Tibial artery (tissue), 4 donors: ENCODE data around the gene CBARP.

Experiments used
- DNase-seq, 2 donors: peaks; one replicate each; pipeline ENCODE4 v3.0.0-alpha.2; 2019
- H3K27ac ChIP-seq, 2 donors: fragments of 200-600 bp; sonication (generic) in 1 of 2; 1 replicate in 1 of 2; 2 replicates in 1 of 2; pipeline ENCODE4 v1.5.1; 2018 to 2019; ENCODE audit warnings: mild to moderate bottlenecking in 1 of 2
- H3K27me3 ChIP-seq, 2 donors: fragments of 200-600 bp; sonication (generic) in 1 of 2; one replicate each; pipeline versions ENCODE4 v1.5.1 to v1.6.0; 2016 to 2019
- H3K36me3 ChIP-seq, 3 donors: fragments of 200-600 bp; sonication (generic) in 2 of 3; one replicate each; pipeline ENCODE4 v1.5.1; 2016 to 2019; ENCODE audit warnings: mild to moderate bottlenecking in 2 of 3
- H3K4me1 ChIP-seq, 4 donors: fragments of 200-600 bp; sonication (generic) in 2 of 4; 1 replicate in 3 of 4; 2 replicates in 1 of 4; pipeline ENCODE4 v1.5.1; 2016 to 2019
- H3K4me3 ChIP-seq, 2 donors: fragments of 200-600 bp; sonication (generic) in 1 of 2; 1 replicate in 1 of 2; 2 replicates in 1 of 2; pipeline ENCODE4 v1.5.1; 2018 to 2019; ENCODE audit warnings: mild to moderate bottlenecking in 2 of 2
- H3K9me3 ChIP-seq, 3 donors: fragments of 200-600 bp; sonication (generic) in 1 of 3; one replicate each; pipeline ENCODE4 v1.5.1; 2016 to 2019
- intact Hi-C: fragments of 100-400 bp; cut with DNase I; formaldehyde crosslinking; loops from one replicate; pipeline ENCODE4 v1.15.0; 2023; ENCODE audit warnings: low total_unique reads
- TF ChIP-seq, protein P1 (sequence below), 2 experiments: fragments of 200-600 bp in 1 of 2; fragments of 450-650 bp in 1 of 2; IDR thresholded peaks; one replicate each; pipeline ENCODE4 v1.5.1; 2017 to 2019; ENCODE audit warnings: antibody characterized with exemption in 2 of 2, mild to moderate bottlenecking in 1 of 2, moderate library complexity in 1 of 2

The CBARP gene

DNA sequence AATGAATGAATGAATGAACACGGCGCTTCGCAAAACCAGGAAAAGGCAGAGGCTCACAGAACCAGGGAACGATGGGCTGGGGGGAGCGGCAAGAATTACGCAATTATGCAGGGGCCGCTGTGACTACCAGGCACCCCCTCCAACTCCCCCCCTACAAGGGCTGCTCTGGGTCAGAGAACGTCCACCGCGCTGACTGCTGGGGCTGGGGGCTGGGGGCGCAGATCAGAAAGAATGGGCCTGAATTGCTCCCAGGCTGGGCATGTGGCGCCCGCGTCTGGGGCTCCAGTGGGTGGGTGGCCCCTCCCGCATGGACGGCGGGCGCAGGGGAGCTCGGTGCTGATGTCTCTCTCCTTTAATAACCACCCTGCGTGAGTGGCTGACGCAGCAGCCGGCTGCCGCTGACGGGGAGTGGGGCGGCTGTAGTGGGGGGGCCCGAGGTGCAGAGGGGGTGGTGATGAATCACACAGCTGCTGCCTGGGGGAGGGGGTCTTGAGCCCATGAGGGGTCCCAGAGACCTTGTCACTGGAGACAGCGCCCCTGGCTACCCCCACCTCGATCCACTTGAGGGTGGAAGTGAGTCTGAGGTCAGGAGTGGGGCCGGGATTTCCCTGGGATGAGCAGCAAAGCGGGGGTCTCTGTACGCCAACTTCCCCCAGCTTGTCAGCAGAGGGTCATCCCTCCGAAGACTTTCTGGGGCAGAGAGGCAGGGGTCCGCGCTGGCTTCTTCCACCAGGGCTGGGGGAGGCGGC, 29.8 kb upstream of the CBARP start:
- peak; percentile 31 to 77 for DNase-seq
- H3K27me3 ChIP-seq = no peaks in the 10 kb centered on the region
- peaks cover 19 to 20% (median 20%) of the 10 kb centered on the region in 3 donors for H3K36me3 ChIP-seq
- intact Hi-C loops = loop anchor here (1.0 kb wide), 1 partner anchor 23 kb away; no protein-coding TSS in a partner anchor
- H3K27ac ChIP-seq = peak overlapping the region in 1 of 2 donors; percentile 91
- peak overlapping the region in 1 of 2 donors; percentile 68 for H3K4me3 ChIP-seq
- H3K9me3 ChIP-seq = no peaks in the 10 kb centered on the region
- H3K4me1 ChIP-seq = peaks cover 3 to 79% (median 71%) of the 10 kb centered on the region in 4 donors
- TF ChIP-seq, protein P1, sequence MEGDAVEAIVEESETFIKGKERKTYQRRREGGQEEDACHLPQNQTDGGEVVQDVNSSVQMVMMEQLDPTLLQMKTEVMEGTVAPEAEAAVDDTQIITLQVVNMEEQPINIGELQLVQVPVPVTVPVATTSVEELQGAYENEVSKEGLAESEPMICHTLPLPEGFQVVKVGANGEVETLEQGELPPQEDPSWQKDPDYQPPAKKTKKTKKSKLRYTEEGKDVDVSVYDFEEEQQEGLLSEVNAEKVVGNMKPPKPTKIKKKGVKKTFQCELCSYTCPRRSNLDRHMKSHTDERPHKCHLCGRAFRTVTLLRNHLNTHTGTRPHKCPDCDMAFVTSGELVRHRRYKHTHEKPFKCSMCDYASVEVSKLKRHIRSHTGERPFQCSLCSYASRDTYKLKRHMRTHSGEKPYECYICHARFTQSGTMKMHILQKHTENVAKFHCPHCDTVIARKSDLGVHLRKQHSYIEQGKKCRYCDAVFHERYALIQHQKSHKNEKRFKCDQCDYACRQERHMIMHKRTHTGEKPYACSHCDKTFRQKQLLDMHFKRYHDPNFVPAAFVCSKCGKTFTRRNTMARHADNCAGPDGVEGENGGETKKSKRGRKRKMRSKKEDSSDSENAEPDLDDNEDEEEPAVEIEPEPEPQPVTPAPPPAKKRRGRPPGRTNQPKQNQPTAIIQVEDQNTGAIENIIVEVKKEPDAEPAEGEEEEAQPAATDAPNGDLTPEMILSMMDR (IDR thresholded peaks at IDR 0.05) = no peak

DNA sequence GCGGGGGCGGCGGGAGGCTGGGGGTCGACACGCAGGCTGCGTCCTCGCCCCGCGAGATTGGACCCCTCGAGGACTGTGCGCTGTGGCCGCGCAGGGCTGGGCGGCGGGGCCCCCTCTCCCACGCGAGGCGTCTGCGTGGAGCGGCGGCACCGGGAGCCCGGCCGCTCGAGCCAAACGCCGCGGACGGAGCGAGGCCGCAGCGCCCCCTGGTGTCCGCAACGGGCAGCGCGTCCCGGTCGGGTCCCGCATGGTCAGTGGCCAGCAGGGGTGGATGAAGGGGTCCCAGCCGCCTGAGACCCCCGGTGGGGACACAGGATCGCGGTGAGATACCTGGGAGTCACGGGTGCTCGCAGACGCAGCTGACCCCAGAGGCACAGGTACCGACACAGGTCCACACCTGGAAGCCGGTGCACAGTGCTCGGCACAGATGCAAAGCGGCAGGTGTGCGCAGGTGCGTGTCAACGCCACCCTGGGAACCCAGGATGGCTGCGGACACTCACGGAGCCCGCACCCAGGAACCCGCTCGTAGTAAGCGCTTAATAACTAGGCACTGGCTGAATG, 29.2 kb upstream of the CBARP start:
- peaks cover 7 to 81% (median 71%) of the 10 kb centered on the region in 4 donors for H3K4me1 ChIP-seq
- peak overlapping the region; percentile 50 to 68 for H3K4me3 ChIP-seq
- TF ChIP-seq, protein P1 (IDR thresholded peaks at IDR 0.05) = peak; percentile 93 to 99
- peak overlapping the region; percentile 83 to 84 for H3K27ac ChIP-seq
- H3K27me3 ChIP-seq = no peaks in the 10 kb centered on the region
- peaks cover 13% of the 10 kb centered on the region in 3 donors for H3K36me3 ChIP-seq
- no peaks in the 10 kb centered on the region for H3K9me3 ChIP-seq
- intact Hi-C loops = loop anchor here (1.0 kb wide), 1 partner anchor 23 kb away; no protein-coding TSS in a partner anchor
- peak; percentile 50 to 88 for DNase-seq

DNA sequence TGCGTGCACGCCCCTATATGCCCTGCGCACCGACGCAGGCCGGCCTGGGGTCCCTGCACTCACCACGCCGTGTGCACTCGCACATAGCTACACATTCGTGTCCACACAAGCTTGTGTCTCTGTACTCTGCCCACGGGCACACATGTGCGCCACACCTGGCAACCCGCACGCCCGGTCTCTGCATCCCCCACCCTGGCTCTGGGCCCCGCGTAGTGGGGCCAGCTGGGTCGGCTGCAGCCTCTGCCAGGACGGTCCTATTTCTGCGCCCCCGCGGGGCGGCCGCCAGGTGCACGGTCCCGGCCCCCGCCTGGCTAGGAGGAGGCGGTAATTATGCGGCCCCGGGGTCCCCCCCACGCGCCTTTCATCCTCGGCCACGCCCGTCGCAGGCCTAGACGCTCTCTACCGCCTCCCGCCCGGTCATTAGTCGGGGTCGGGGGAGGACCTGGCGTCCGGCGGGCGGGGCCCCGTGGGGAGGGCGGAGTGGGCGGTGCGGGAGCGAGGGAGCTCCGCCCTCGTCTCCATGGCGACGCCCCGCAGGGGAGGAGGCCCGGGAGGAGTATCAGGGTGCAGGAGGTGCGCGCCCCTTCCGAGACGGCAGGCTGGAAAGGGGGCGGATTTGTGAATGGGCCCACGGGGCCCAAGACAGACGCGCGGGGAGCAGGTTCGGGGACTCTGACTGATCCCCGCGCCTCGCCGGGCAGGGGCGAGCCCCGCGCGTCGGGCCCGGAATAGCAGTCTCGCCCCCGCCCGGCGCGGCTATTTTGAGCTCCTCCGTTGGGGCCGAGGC, 28.5 kb upstream of the CBARP start:
- Histone ChIP-seq H3K4me3 (peak overlapping the region; percentile 50 to 68), H3K9me3 (no peaks in the 10 kb centered on the region), H3K27ac (peak overlapping the region; percentile 83 to 84), H3K27me3 (no peaks in the 10 kb centered on the region), H3K36me3 (peaks cover 6% of the 10 kb centered on the region in 3 donors), H3K4me1 (peaks cover 12 to 81% (median 71%) of the 10 kb centered on the region in 4 donors)
- intact Hi-C loops = no loop called here
- TF ChIP-seq, protein P1 (IDR thresholded peaks at IDR 0.05) = no peak
- peak; percentile 73 to 94 for DNase-seq

DNA sequence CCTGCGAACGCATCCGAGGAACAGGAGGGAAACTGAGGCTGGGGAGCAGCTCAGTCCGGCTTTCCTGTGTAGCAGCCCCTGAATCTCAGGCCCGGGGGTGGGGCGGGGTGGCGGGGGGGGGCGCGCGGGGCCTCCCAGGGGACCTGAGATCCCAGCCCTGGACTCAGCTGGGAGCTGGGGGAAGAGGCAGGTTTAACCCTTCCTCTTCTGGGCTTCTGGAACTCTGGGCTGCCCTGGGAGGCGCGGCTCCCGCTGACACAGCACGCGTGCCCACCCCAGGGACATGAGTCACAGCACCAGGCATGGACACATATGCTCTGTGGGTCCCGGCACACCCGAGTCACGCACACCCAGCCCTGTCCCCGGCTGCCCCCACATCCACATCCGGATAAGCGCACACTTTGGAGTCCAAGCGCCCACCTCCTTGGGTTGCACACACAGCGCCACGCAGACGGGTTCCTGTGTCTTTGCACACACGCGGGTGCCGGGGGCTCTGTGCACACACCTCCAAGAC, 27.9 kb upstream of the CBARP start:
- peak; percentile 85 to 95 for DNase-seq
- intact Hi-C loops = no loop called here

More for the DNA sequence above, 27.9 kb upstream of the CBARP start:
- Histone ChIP-seq H3K27ac (peak overlapping the region; percentile 83 to 84), H3K4me3 (peak overlapping the region; percentile 50 to 68), H3K36me3 (no peaks in the 10 kb centered on the region), H3K9me3 (no peaks in the 10 kb centered on the region), H3K4me1 (peaks cover 13 to 81% (median 68%) of the 10 kb centered on the region in 4 donors), H3K27me3 (no peaks in the 10 kb centered on the region)
- TF ChIP-seq, protein P1 (IDR thresholded peaks at IDR 0.05) = no peak
